Measurements from ENCODE around the gene GARIN3.

The GARIN3 gene

DNA sequence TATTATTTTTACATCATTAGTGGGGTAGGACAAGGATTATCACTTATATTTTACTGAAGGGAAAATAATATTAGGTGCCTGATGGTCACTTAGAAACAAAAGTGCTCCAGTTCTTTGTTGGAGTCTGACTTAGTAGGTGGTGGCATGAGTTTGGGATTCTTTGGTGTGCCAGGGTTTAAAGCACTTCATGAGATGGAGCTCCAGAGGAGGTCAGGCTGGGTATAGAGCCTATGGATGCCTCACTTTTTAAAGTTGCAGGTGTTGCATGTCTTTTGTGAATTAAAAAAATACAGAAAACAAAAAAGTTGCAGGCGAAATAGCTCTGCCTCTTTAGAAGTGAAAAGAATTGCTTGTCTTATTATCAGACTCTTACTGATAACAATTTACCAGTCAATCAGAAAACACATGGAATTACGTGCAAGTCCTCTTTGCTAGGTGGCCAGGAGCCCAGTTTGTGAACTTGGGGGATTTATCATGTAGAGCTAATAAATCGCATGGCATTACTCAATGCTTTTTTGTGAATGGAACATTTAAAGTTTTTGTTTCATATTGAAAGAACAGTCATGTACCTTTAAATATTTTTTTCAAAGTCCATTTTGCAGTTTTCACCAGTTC, 16.2 kb upstream of the GARIN3 start:
- Histone ChIP-seq H3K27me3 (replicated peaks; ENCODE audit: control insufficient read depth, insufficient read depth, low read length) (no peaks in the 10 kb centered on the region), H3K4me3 (replicated peaks; ENCODE audit: low read depth, low read length) (no peak overlapping the region), H3K36me3 (ENCODE audit: control insufficient read depth, insufficient read depth, low read length) (no peaks in the 10 kb centered on the region)
- TF ChIP-seq, protein P1, sequence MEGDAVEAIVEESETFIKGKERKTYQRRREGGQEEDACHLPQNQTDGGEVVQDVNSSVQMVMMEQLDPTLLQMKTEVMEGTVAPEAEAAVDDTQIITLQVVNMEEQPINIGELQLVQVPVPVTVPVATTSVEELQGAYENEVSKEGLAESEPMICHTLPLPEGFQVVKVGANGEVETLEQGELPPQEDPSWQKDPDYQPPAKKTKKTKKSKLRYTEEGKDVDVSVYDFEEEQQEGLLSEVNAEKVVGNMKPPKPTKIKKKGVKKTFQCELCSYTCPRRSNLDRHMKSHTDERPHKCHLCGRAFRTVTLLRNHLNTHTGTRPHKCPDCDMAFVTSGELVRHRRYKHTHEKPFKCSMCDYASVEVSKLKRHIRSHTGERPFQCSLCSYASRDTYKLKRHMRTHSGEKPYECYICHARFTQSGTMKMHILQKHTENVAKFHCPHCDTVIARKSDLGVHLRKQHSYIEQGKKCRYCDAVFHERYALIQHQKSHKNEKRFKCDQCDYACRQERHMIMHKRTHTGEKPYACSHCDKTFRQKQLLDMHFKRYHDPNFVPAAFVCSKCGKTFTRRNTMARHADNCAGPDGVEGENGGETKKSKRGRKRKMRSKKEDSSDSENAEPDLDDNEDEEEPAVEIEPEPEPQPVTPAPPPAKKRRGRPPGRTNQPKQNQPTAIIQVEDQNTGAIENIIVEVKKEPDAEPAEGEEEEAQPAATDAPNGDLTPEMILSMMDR (IDR thresholded peaks at IDR 0.05; ENCODE audit: insufficient read depth, low read length, poor library complexity, severe bottlenecking) = no peak
- DNase-seq (ENCODE audit: extremely low read depth, insufficient read length) = no peak

DNA sequence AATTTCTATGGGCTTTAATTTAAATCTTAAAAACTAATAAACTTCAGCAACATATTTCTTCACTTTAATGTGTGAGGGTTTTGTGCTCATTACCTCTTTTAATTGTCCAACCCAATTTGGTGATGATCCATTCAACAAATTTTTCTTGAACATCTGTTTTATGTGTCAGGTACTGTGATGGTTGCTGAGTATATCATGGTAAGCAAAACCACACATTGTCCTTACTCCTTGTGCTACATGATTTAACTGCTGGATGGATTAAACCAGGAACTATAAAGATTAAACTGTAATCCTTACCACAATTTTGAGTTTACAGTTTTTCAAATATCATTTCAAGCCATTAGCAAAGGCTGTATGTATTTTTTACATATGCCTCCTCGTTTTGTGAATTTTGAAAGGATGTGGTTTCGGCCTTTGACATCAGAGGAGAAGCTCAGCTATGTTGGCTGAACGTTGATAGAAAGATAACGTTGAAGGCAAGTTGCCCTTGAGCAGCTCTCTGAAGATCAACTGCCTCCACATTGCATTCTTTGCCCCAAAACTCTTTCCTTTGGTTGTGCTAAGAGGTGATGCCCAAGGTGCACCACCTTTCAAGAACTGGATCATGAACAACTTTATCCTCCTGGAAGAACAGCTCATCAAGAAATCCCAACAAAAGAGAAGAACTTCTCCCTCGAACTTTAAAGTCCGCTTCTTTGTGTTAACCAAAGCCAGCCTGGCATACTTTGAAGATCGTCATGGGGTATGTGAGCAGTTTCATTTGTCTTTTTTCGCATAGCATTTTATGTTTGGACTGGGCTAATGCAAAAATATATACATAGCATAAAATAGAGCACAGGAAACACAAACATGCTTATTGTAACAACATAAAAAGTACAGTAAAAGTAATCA, 14.6 kb upstream of the GARIN3 start, which contains the start of gene ITK:
Gene ITK (plus strand): TSS at position 467 of the 891 bp plus-strand sequence. CDS start 138 bp downstream, at position 605.
- Histone ChIP-seq H3K36me3 (ENCODE audit: control insufficient read depth, insufficient read depth, low read length) (no peaks in the 10 kb centered on the region), H3K4me3 (replicated peaks; ENCODE audit: low read depth, low read length) (no peak within 1 kb of the TSS), H3K27me3 (replicated peaks; ENCODE audit: control insufficient read depth, insufficient read depth, low read length) (no peaks in the 10 kb centered on the region)
- TF ChIP-seq, protein P1 (IDR thresholded peaks at IDR 0.05; ENCODE audit: insufficient read depth, low read length, poor library complexity, severe bottlenecking) = no peak
- DNase-seq (ENCODE audit: extremely low read depth, insufficient read length) = no peak

DNA sequence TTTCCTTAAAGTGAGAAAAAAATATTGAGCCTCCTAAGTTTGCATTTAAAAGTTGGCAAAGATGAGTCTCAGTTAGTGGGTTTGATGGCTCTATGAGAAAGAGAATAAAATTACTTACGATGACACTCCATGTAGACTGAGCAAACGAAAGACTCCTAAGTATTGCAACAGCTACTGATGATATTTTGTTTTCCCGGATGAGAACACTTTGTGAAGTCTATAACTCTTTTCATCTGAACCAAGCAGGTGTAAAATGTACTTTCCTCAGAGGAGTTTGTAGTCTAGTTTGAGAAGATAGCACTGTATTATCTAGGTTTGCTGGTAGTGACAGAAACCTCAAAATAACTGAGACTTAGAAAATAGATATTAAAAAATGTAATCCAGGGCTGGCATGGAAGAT, 12.9 kb upstream of the GARIN3 start:
- DNase-seq (ENCODE audit: extremely low read depth, insufficient read length) = no peak
- TF ChIP-seq, protein P1 (IDR thresholded peaks at IDR 0.05; ENCODE audit: insufficient read depth, low read length, poor library complexity, severe bottlenecking) = no peak
- H3K4me3 ChIP-seq (replicated peaks; ENCODE audit: low read depth, low read length) = no peak overlapping the region

DNA sequence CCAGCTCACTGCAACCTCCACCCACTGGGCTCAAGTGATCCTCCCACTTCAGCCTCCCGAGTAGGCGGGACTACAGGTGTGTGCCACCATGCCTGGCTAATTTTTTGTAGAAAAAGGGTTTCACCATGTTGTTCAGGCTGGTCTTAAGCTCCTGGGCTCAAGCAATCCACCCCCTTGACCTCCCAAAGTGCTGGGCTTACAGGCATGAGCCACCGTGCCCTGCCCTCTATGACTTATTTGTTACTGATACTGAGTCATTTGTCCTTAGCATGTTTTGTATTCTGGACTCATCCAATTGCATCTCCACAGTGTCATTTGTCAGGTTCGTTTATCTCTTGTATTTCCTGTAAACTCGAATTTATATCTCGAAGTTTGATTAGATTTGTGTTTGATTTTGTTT, 11.9 kb upstream of the GARIN3 start:
- TF ChIP-seq, protein P1 (IDR thresholded peaks at IDR 0.05; ENCODE audit: insufficient read depth, low read length, poor library complexity, severe bottlenecking) = no peak
- DNase-seq (ENCODE audit: extremely low read depth, insufficient read length) = no peak
- Histone ChIP-seq H3K27me3 (replicated peaks; ENCODE audit: control insufficient read depth, insufficient read depth, low read length) (no peaks in the 10 kb centered on the region), H3K4me3 (replicated peaks; ENCODE audit: low read depth, low read length) (no peak overlapping the region), H3K36me3 (ENCODE audit: control insufficient read depth, insufficient read depth, low read length) (no peaks in the 10 kb centered on the region)

More for the DNA sequence above, 12.9 kb upstream of the GARIN3 start:
- Histone ChIP-seq H3K27me3 (replicated peaks; ENCODE audit: control insufficient read depth, insufficient read depth, low read length) (no peaks in the 10 kb centered on the region), H3K36me3 (ENCODE audit: control insufficient read depth, insufficient read depth, low read length) (no peaks in the 10 kb centered on the region)

DNA sequence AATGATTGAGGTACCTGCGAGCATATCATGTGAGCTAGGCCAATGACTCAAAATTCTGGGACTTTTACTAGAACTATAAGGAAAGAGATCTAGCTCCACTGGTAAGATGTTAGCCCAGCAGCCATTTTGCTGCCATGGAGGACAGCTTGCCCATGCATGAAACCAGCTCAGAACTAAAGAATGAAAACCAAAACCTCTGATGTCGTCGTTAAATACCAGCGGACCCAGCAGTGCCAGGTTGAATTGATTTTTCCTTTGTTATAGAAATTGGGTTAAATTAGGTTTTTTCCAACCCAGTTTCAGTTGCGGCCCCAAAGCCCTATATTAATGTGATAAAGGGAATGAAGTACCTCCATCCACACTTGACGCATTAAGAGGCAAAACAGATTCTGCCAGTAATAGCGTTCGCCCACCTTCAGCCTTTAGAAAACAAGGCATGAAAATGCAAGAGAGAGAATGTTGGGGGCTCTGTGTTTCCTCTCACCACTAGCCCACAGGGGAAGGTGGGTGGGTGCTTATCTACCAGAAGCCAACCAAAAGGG, 9.1 kb upstream of the GARIN3 start:
- H3K36me3 ChIP-seq (ENCODE audit: control insufficient read depth, insufficient read depth, low read length) = no peaks in the 10 kb centered on the region
- no peak for DNase-seq (ENCODE audit: extremely low read depth, insufficient read length)
- no peaks in the 10 kb centered on the region for H3K27me3 ChIP-seq (replicated peaks; ENCODE audit: control insufficient read depth, insufficient read depth, low read length)
- TF ChIP-seq, protein P1 (IDR thresholded peaks at IDR 0.05; ENCODE audit: insufficient read depth, low read length, poor library complexity, severe bottlenecking) = no peak
- H3K4me3 ChIP-seq (replicated peaks; ENCODE audit: low read depth, low read length) = no peak overlapping the region

Data from GM06990 (cell line).